ENCODE measurements around the gene ANK3. TPM values are rescaled to one million over a fixed set of nuclear protein-coding genes. Genes with fewer than 3 reads are reported as not detected.

Gene ANK3
- total RNA-seq, 1 experiment from 2014 or later: 69.6 TPM

DNA sequence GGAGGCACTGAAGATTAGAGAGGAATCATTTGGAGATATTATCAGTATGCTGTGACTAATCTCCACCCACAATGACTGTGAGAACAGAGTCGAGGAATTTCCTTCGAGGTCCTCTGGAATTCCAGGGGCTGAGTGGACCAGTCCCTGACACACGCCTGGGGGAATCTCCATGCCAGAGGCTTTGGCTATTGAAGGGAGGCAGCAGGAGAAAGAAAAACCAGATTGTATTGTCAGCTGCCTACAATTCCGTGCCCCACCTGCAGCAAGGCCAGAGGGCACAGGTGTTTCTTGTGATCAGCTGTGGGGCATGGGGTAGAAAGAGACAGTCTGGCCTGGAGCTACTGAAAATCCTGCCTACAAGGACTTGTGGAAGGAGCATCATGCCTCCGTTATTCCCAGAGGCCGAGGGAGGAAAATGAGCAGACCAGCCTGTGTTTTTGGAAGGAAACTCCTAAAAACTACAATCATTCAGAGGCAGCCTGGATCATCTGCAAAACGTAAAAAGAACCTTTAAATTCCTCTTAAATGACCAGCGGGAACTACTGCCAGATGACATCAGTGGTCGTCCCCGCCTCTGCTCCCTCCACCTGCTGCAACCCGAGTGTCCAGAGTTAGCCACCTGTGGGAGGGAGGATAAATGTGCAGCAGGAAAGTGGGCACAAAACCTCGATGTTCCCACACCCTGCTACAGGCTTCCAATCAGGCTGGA, 25.4 kb upstream of the ANK3 start:
- ChIA-PET POLR2A (no interaction called here), CTCF (no interaction called here)
- Mint-ChIP-seq H3K4me3 (no peak overlapping the region), H3K4me1 (peaks cover 20% of the 10 kb centered on the region), H3K27me3 (ENCODE audit: low read depth) (peaks cover 39% of the 10 kb centered on the region), H3K27ac (no peak overlapping the region), H3K36me3 (no peaks in the 10 kb centered on the region), H3K9me3 (no peaks in the 10 kb centered on the region)
- no peak for TF ChIP-seq HMGXB4 (CRISPR knock-in tag; IDR thresholded peaks at IDR 0.05)
- TF ChIP-seq ZNF317 (CRISPR knock-in tag; IDR thresholded peaks at IDR 0.05; ENCODE audit: borderline replicate concordance, low read depth): no peak
- no peak for TF ChIP-seq ZNF232 (CRISPR knock-in tag; IDR thresholded peaks at IDR 0.05)
- TF ChIP-seq, protein P1, sequence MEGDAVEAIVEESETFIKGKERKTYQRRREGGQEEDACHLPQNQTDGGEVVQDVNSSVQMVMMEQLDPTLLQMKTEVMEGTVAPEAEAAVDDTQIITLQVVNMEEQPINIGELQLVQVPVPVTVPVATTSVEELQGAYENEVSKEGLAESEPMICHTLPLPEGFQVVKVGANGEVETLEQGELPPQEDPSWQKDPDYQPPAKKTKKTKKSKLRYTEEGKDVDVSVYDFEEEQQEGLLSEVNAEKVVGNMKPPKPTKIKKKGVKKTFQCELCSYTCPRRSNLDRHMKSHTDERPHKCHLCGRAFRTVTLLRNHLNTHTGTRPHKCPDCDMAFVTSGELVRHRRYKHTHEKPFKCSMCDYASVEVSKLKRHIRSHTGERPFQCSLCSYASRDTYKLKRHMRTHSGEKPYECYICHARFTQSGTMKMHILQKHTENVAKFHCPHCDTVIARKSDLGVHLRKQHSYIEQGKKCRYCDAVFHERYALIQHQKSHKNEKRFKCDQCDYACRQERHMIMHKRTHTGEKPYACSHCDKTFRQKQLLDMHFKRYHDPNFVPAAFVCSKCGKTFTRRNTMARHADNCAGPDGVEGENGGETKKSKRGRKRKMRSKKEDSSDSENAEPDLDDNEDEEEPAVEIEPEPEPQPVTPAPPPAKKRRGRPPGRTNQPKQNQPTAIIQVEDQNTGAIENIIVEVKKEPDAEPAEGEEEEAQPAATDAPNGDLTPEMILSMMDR (IDR thresholded peaks at IDR 0.05): no peak
- no peak for TF ChIP-seq FOXK1 (CRISPR knock-in tag; IDR thresholded peaks at IDR 0.05)
- TF ChIP-seq ZNF121 (CRISPR knock-in tag; IDR thresholded peaks at IDR 0.05): no peak
- TF ChIP-seq ZNF138 (CRISPR knock-in tag; conservative IDR thresholded peaks at IDR 0.05): no peak
- TF ChIP-seq MYBL2 (CRISPR knock-in tag; IDR thresholded peaks at IDR 0.05): no peak
- no peak for TF ChIP-seq IRF1 (CRISPR knock-in tag; IDR thresholded peaks at IDR 0.05)
- TF ChIP-seq, protein P2, sequence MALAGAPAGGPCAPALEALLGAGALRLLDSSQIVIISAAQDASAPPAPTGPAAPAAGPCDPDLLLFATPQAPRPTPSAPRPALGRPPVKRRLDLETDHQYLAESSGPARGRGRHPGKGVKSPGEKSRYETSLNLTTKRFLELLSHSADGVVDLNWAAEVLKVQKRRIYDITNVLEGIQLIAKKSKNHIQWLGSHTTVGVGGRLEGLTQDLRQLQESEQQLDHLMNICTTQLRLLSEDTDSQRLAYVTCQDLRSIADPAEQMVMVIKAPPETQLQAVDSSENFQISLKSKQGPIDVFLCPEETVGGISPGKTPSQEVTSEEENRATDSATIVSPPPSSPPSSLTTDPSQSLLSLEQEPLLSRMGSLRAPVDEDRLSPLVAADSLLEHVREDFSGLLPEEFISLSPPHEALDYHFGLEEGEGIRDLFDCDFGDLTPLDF (CRISPR knock-in tag; IDR thresholded peaks at IDR 0.05): no peak
- no peak for TF ChIP-seq AFF4 (CRISPR knock-in tag; IDR thresholded peaks at IDR 0.05; ENCODE audit: borderline replicate concordance)
- no peak for TF ChIP-seq FOXP1 (CRISPR knock-in tag; IDR thresholded peaks at IDR 0.05; ENCODE audit: borderline replicate concordance)
- TF ChIP-seq ZSCAN18 (CRISPR knock-in tag; IDR thresholded peaks at IDR 0.05): no peak
- no peak for TF ChIP-seq GRHL2 (CRISPR knock-in tag; IDR thresholded peaks at IDR 0.05; ENCODE audit: insufficient replicate concordance, severe bottlenecking)
- TF ChIP-seq HMGA2 (CRISPR knock-in tag; IDR thresholded peaks at IDR 0.05): no peak
- peak; percentile 41; the same call in 1 of the 2 replicates for ATAC-seq
- DNase-seq (ENCODE audit: low spot score): no peak

Measured in WTC11 (cell line).